Progenitor cell of endocrine pancreas (in vitro differentiated cells): ENCODE data around the gene SLFN11. TPM values are rescaled to one million over a fixed set of nuclear protein-coding genes. Genes with fewer than 3 reads are reported as not detected.

Experiments used
- DNase-seq: peaks from one replicate; pipeline ENCODE4 v3.0.0; 2021; ENCODE audit warnings: low spot score; ENCODE audit not compliant: unreplicated experiment
- H3K27ac Mint-ChIP-seq: 2 replicates; pipeline ENCODE4 v1.8.0; 2021; ENCODE audit warnings: mild to moderate bottlenecking, moderate library complexity, mixed read lengths
- H3K27me3 Mint-ChIP-seq: 2 replicates; pipeline ENCODE4 v1.8.0; 2021; ENCODE audit warnings: mixed read lengths
- H3K36me3 Mint-ChIP-seq: 2 replicates; pipeline ENCODE4 v1.8.0; 2022; ENCODE audit warnings: mixed read lengths; ENCODE audit not compliant: insufficient read depth
- H3K4me1 Mint-ChIP-seq: 2 replicates; pipeline ENCODE4 v1.8.0; 2021; ENCODE audit warnings: low read depth, mixed read lengths
- H3K4me3 Mint-ChIP-seq: 2 replicates; pipeline ENCODE4 v1.8.0; 2021; ENCODE audit warnings: low read depth, mild to moderate bottlenecking, moderate library complexity, mixed read lengths
- H3K9me3 Mint-ChIP-seq: 2 replicates; pipeline ENCODE4 v1.8.0; 2021; ENCODE audit warnings: low read depth, mixed read lengths
- total RNA-seq: library from RNA; stranded (reverse); gene quantifications from 2 replicates; pipeline ENCODE4 v1.2.1, GENCODE V29; 2021
- TF ChIP-seq, protein P1 (sequence below): fragments of 200-600 bp; sonication (generic); IDR thresholded peaks from one replicate; pipeline ENCODE4 v1.5.0; 2021; ENCODE audit warnings: antibody characterized with exemption, mild to moderate bottlenecking; ENCODE audit not compliant: unreplicated experiment

The SLFN11 gene
- total RNA-seq, 1 donor from 2014 or later, result 2.1 TPM

GRCh38 chr17:35352284-35352683 is 21.1 kb downstream of the SLFN11 start:
- no peaks in the 10 kb centered on the region for H3K4me1 Mint-ChIP-seq
- no peak for DNase-seq
- peaks cover 22% of the 10 kb centered on the region for H3K27me3 Mint-ChIP-seq
- H3K27ac Mint-ChIP-seq, result no peak overlapping the region
- TF ChIP-seq, protein P1, sequence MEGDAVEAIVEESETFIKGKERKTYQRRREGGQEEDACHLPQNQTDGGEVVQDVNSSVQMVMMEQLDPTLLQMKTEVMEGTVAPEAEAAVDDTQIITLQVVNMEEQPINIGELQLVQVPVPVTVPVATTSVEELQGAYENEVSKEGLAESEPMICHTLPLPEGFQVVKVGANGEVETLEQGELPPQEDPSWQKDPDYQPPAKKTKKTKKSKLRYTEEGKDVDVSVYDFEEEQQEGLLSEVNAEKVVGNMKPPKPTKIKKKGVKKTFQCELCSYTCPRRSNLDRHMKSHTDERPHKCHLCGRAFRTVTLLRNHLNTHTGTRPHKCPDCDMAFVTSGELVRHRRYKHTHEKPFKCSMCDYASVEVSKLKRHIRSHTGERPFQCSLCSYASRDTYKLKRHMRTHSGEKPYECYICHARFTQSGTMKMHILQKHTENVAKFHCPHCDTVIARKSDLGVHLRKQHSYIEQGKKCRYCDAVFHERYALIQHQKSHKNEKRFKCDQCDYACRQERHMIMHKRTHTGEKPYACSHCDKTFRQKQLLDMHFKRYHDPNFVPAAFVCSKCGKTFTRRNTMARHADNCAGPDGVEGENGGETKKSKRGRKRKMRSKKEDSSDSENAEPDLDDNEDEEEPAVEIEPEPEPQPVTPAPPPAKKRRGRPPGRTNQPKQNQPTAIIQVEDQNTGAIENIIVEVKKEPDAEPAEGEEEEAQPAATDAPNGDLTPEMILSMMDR, result no peak
- no peak overlapping the region for H3K4me3 Mint-ChIP-seq
- H3K36me3 Mint-ChIP-seq, result no peaks in the 10 kb centered on the region
- no peaks in the 10 kb centered on the region for H3K9me3 Mint-ChIP-seq

- TF ChIP-seq, protein P1, result no peak
- no peaks in the 10 kb centered on the region for H3K36me3 Mint-ChIP-seq
- H3K27ac Mint-ChIP-seq, result no peak overlapping the region
- DNase-seq, result no peak
- H3K4me3 Mint-ChIP-seq, result no peak overlapping the region
- peaks cover 34% of the 10 kb centered on the region for H3K27me3 Mint-ChIP-seq
- H3K4me1 Mint-ChIP-seq, result peaks cover 6% of the 10 kb centered on the region
- H3K9me3 Mint-ChIP-seq, result no peaks in the 10 kb centered on the region
Measured at GRCh38 chr17:35350493-35350892, 22.9 kb downstream of the SLFN11 start.

DNA sequence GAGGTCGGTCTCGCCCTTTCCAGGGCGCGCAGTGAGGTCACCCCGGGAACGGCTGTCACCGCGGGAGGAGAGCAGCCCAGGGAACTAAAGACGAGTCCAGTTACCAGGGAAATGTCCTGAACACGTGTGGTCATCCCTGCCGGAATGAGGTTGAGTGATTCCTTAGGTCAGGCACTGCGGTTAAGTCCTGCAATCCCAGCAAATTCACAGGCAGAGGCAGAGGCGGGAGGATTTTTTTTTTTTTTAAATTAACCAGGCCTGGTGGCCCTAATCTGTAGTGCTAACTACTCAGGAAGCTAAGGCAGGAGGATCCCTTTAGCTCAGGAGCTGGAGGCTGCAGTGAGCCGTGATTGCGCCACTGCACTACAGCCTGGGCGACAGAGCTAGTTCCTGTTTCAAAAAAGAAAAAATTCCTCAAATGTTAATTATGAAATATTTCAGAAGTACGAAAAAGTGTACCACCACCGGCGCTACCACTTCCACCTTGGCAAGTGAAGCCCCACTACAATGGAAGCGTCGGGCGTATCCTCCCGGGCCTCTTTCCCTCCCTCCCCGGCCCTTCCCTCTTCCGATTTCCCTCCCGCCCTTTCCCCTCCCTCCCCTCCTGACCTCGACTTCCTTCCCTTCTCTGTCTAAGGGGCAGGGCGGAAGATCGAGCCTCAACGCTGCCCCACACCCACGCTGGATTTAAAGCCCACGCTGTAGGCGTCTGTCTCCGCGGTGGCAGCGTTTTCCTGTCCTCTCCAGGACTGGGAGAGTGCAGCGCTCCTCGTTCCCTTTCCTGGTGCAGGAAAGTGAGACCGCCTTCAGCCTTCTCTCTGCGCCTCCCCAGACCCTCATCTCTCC is 27.3 kb downstream of the SLFN11 start:
- Mint-ChIP-seq H3K9me3 (peaks cover 9% of the 10 kb centered on the region), H3K4me1 (peaks cover 6% of the 10 kb centered on the region), H3K27ac (no peak overlapping the region), H3K4me3 (peak overlapping the region; percentile 63), H3K36me3 (no peaks in the 10 kb centered on the region), H3K27me3 (peaks cover 61% of the 10 kb centered on the region)
- no peak for DNase-seq
- TF ChIP-seq, protein P1, result no peak

DNA sequence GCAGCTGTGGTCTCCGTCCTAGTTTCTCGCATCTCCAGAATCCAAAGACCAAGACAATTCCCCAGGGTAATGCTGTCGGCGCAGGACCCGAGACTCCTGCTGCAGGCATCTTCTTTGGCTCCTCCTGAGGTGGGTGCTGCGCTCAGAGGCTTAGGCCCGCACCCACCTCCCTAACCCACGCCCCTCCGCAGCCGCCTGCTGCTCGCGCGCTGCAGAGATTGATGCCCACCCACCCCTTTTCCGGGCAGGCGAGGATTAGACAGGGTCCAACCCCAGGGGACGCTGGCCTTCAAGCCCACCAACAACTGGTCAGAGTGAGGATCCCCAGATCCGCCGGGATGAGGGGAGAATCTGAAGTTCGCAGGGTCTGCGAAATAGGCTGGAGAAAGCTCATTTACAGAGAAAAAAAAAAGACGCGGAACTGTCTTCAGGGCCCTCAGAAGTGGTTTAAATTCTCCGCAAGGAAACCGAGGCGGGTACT is 27.9 kb downstream of the SLFN11 start:
- no peak for DNase-seq
- Mint-ChIP-seq H3K27ac (no peak overlapping the region), H3K9me3 (peaks cover 11% of the 10 kb centered on the region), H3K4me3 (peak overlapping the region; percentile 63), H3K4me1 (peaks cover 6% of the 10 kb centered on the region), H3K36me3 (no peaks in the 10 kb centered on the region), H3K27me3 (peaks cover 61% of the 10 kb centered on the region)
- TF ChIP-seq, protein P1, result no peak

DNA sequence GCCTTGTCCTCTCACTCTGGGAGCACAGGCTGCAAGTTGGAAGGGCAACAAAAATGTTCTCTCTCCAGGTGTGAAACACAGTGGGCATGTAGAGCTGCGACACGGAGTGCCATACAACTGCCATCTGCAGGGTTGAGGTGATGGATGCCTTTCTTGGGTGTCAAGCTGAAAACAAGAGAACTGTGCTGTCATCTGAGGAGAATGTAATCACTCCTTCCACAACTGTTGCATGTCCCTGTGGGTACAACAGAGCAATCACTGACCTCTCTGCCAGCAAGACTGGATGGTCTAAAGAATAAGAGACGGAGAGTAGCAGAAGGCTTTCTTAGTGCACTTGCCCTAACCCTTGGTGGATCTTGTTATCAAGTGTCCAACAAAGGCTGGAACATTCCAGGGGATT is 29.2 kb downstream of the SLFN11 start:
- H3K36me3 Mint-ChIP-seq, result no peaks in the 10 kb centered on the region
- no peak overlapping the region for H3K4me3 Mint-ChIP-seq
- H3K4me1 Mint-ChIP-seq, result peaks cover 6% of the 10 kb centered on the region
- H3K27ac Mint-ChIP-seq, result no peak overlapping the region
- H3K9me3 Mint-ChIP-seq, result peaks cover 16% of the 10 kb centered on the region
- peaks cover 64% of the 10 kb centered on the region for H3K27me3 Mint-ChIP-seq
- TF ChIP-seq, protein P1, result no peak
- no peak for DNase-seq
